ENCODE results near the gene EXO5.

EXO5 gene, protein sequence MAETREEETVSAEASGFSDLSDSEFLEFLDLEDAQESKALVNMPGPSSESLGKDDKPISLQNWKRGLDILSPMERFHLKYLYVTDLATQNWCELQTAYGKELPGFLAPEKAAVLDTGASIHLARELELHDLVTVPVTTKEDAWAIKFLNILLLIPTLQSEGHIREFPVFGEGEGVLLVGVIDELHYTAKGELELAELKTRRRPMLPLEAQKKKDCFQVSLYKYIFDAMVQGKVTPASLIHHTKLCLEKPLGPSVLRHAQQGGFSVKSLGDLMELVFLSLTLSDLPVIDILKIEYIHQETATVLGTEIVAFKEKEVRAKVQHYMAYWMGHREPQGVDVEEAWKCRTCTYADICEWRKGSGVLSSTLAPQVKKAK

DNA sequence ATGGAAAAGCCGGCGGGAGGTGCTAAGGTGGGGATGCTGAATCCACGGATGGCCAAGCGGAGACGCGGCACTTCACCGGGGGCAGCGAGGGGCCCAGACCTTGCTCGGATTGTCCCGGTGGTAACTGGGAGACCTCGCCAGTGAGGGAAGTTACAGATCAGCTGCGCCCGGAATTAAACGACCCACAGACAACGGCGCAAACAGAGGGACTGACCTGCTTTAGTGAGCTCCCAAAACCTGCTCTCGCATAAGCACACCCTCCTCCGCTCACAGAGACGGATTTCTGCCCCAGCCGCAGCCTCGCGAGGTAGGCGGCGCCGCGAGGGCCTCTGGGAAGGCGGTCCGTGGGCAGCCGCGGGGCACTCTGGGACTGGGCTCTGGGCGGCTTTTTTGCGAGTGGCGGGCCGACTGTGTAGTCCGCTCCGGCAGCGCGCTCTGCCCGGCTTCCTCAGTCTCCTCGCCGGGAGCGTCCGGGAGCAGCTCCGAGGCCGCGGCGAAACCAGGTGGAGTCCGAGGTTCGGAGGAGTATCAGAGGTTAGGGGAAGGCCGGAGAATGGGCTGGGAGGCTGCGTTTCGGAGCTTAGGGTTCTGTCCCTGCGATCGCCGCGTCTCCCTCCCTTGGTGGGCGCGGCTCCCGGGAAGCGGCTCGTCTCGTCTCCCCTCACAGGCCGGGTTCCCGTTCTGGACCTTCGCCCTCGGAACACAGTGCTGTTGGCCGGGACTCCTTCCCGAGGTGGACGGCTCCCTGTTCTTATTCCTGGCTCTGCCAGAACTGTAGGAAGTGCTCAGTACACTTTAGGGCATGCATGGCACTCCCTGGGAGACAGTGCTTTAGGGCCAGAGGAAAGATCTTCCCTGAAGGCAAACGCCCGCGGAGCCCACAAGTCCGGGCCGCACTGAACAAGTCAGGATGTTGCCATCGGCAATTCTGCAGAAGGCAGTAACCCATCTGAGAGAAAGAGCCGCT lies at the start of gene EXO5:
TSS of gene EXO5 (plus strand) at position 393 of the 967 bp plus-strand sequence. CDS start 5,778 bp downstream, outside the sequence.
- peak within 1 kb of the TSS; percentile 40 for H3K4me3 ChIP-seq (ENCODE audit: severe bottlenecking)
- TF ChIP-seq, protein P1, sequence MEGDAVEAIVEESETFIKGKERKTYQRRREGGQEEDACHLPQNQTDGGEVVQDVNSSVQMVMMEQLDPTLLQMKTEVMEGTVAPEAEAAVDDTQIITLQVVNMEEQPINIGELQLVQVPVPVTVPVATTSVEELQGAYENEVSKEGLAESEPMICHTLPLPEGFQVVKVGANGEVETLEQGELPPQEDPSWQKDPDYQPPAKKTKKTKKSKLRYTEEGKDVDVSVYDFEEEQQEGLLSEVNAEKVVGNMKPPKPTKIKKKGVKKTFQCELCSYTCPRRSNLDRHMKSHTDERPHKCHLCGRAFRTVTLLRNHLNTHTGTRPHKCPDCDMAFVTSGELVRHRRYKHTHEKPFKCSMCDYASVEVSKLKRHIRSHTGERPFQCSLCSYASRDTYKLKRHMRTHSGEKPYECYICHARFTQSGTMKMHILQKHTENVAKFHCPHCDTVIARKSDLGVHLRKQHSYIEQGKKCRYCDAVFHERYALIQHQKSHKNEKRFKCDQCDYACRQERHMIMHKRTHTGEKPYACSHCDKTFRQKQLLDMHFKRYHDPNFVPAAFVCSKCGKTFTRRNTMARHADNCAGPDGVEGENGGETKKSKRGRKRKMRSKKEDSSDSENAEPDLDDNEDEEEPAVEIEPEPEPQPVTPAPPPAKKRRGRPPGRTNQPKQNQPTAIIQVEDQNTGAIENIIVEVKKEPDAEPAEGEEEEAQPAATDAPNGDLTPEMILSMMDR (IDR thresholded peaks at IDR 0.05; ENCODE audit: poor library complexity, severe bottlenecking), result no peak
- peaks cover 4% of the 10 kb centered on the region for H3K9me3 ChIP-seq (ENCODE audit: severe bottlenecking)
- H3K36me3 ChIP-seq (ENCODE audit: low read depth), result peaks cover 23% of the 10 kb centered on the region
- peak; percentile 72 for DNase-seq (ENCODE audit: low spot score)
- no peaks in the 10 kb centered on the region for H3K27me3 ChIP-seq (ENCODE audit: insufficient read depth, poor library complexity, severe bottlenecking)
- H3K27ac ChIP-seq (ENCODE audit: poor library complexity, severe bottlenecking), result peak within 1 kb of the TSS; percentile 25
- peak; percentile 93 for ATAC-seq (ENCODE audit: low read depth)
- H3K4me1 ChIP-seq (ENCODE audit: insufficient read depth, poor library complexity, severe bottlenecking), result no peaks in the 10 kb centered on the region

DNA sequence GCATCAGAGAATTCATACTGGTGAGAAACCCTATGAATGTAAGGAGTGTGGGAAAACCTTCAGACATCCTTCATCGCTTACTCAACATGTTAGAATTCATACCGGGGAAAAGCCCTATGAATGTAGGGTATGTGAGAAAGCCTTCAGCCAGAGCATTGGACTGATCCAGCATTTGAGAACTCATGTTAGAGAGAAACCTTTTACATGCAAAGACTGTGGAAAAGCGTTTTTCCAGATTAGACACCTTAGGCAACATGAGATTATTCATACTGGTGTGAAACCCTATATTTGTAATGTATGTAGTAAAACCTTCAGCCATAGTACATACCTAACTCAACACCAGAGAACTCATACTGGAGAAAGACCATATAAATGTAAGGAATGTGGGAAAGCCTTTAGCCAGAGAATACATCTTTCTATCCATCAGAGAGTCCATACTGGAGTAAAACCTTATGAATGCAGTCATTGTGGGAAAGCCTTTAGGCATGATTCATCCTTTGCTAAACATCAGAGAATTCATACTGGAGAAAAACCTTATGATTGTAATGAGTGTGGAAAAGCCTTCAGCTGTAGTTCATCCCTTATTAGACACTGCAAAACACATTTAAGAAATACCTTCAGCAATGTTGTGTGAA lies 45.5 kb upstream of the EXO5 start:
- H3K27me3 ChIP-seq (ENCODE audit: insufficient read depth, poor library complexity, severe bottlenecking), result no peaks in the 10 kb centered on the region
- H3K36me3 ChIP-seq (ENCODE audit: low read depth), result peaks cover 32% of the 10 kb centered on the region
- no peak for ATAC-seq (ENCODE audit: low read depth)
- no peak for DNase-seq (ENCODE audit: low spot score)
- peaks cover 60% of the 10 kb centered on the region for H3K9me3 ChIP-seq (ENCODE audit: severe bottlenecking)
- H3K27ac ChIP-seq (ENCODE audit: poor library complexity, severe bottlenecking), result no peak overlapping the region
- no peak overlapping the region for H3K4me3 ChIP-seq (ENCODE audit: severe bottlenecking)
- H3K4me1 ChIP-seq (ENCODE audit: insufficient read depth, poor library complexity, severe bottlenecking), result no peaks in the 10 kb centered on the region
- TF ChIP-seq, protein P1 (IDR thresholded peaks at IDR 0.05; ENCODE audit: poor library complexity, severe bottlenecking), result no peak

DNA sequence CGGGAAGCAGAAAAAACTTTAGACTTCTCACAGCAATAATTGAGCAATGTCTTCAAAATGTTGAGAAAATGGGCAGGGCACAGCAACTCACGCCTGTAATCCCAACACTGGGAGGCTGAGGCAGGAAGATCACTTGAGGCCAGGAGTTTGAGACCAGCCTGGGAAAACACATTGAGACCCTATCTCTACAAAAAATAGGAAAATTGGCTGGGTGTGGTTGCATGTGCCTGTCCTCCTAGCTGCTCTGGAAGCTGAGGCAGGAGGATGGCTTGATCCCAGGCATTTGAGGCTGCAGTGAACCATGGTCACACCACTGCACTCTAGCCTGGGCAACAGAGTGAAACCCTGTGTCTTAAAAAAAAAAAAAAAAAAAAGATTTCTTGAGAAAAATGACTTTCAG lies 39.2 kb upstream of the EXO5 start:
- no peaks in the 10 kb centered on the region for H3K4me1 ChIP-seq (ENCODE audit: insufficient read depth, poor library complexity, severe bottlenecking)
- ATAC-seq (ENCODE audit: low read depth) (no peak), DNase-seq (ENCODE audit: low spot score) (no peak)
- H3K27ac ChIP-seq (ENCODE audit: poor library complexity, severe bottlenecking), result no peak overlapping the region
- H3K27me3 ChIP-seq (ENCODE audit: insufficient read depth, poor library complexity, severe bottlenecking), result no peaks in the 10 kb centered on the region
- no peak overlapping the region for H3K4me3 ChIP-seq (ENCODE audit: severe bottlenecking)
- H3K9me3 ChIP-seq (ENCODE audit: severe bottlenecking), result peaks cover 44% of the 10 kb centered on the region
- TF ChIP-seq, protein P1 (IDR thresholded peaks at IDR 0.05; ENCODE audit: poor library complexity, severe bottlenecking), result no peak
- H3K36me3 ChIP-seq (ENCODE audit: low read depth), result no peaks in the 10 kb centered on the region

DNA sequence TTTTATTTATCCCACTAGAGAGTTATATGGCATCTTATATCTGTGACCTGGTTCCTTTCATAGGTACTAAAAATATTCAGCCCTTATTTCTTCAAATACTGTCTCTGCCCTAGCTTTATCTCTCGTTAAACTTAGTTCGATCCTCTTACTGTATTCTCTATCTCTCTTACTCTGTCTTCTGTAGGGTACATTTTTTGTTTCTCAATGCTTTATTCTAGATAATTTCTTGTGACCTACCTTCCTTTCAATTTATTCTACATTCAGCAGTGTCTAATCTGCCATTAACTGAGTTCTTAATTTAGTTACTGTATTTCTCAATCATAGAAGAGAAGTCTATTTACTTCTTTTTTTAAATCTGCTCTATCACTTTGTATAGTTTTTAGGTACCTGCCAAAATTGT lies 33.3 kb upstream of the EXO5 start:
- Histone ChIP-seq H3K27me3 (ENCODE audit: insufficient read depth, poor library complexity, severe bottlenecking) (no peaks in the 10 kb centered on the region), H3K27ac (ENCODE audit: poor library complexity, severe bottlenecking) (no peak overlapping the region), H3K4me3 (ENCODE audit: severe bottlenecking) (no peak overlapping the region), H3K4me1 (ENCODE audit: insufficient read depth, poor library complexity, severe bottlenecking) (no peaks in the 10 kb centered on the region), H3K9me3 (ENCODE audit: severe bottlenecking) (peaks cover 20% of the 10 kb centered on the region), H3K36me3 (ENCODE audit: low read depth) (no peaks in the 10 kb centered on the region)
- ATAC-seq (ENCODE audit: low read depth), result no peak
- DNase-seq (ENCODE audit: low spot score), result no peak
- TF ChIP-seq, protein P1 (IDR thresholded peaks at IDR 0.05; ENCODE audit: poor library complexity, severe bottlenecking), result no peak
